ENCODE results near the gene KCNJ4.
A peak's percentile ranks its signal among the peaks of the same experiment; 100 is the strongest.

The KCNJ4 gene

DNA sequence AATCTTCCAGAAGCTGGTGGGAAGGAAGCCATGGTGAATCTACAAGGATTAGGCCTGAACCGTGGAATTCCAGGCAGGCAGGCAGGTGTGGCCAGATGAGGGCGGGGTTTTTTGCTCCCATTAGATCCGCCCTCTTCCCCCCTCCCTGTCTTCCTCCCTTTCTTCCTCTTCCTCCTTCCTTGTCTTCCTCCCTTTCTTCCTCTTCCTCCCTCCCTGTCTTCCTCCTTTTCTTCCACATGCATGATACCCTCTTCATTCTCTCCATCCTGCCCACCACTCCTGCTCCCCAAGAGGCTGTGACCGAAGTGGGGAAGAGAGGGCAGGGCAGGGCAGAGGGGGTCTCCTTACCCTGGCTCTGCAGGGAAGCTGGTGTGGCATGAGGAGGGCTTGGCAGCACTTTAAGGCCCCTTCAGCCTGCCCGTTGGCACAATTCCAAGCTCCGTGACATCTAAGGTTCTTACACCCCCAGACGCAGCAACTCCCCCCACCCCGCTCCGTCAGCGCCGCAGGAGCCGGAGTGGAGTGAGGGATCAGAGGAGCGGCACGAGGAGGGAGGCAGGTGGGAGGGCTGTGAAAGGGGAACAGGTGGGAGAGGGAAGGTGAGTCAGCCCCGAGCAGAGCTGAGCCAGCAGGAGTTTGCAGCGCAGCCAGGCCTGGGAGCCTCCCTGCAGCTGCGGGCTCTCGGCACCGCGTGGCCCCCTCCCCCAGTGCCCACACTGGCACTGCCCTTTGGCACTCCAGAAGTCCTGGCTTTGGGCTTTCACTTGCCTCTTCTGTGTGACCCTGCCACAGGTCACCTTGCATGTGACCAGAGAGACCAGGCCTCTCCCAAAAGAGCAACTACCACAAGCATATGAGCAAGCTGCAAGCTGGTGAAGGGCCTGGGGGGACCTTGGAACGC is 32.1 kb downstream of the KCNJ4 start:
- H3K14ac ChIP-seq (ENCODE audit: low read length): no peak overlapping the region
- H3K79me1 ChIP-seq (ENCODE audit: low read length): no peaks in the 10 kb centered on the region
- WGBS (ENCODE audit: extremely low coverage, insufficient coverage, insufficient read length): no CpG with 5 or more reads among the region's 21 CpGs
- H3K23ac ChIP-seq (ENCODE audit: low read length): no peak overlapping the region
- no peak overlapping the region for H2BK12ac ChIP-seq (ENCODE audit: low read length)
- no peaks in the 10 kb centered on the region for H3K79me2 ChIP-seq (ENCODE audit: control insufficient read depth, insufficient read depth, low read length, poor library complexity)
- H3K27me3 ChIP-seq (ENCODE audit: insufficient read depth, low read length): no peaks in the 10 kb centered on the region
- no peak overlapping the region for H2AK5ac ChIP-seq (ENCODE audit: low read length)
- no peak overlapping the region for H4K8ac ChIP-seq (ENCODE audit: low read depth, low read length)
- H2AFZ ChIP-seq (ENCODE audit: insufficient read depth, low read length, poor library complexity): no peak overlapping the region
- H3K4me3 ChIP-seq (ENCODE audit: low read depth, low read length): no peak overlapping the region
- DNase-seq: peak in 1 of 2 donors; percentile 10
- H3K4ac ChIP-seq (ENCODE audit: low read depth, low read length): no peak overlapping the region
- H3K9me3 ChIP-seq (ENCODE audit: insufficient read depth, low read depth, low read length): no peaks in the 10 kb centered on the region
- H3K4me1 ChIP-seq (ENCODE audit: control insufficient read depth in 1 of 2, insufficient read depth in 2 of 2, low read length in 2 of 2): no peaks in the 10 kb centered on the region
- no peak overlapping the region for H3K9ac ChIP-seq (ENCODE audit: low read length)
- H2BK5ac ChIP-seq (ENCODE audit: low read depth, low read length, poor library complexity): no peak overlapping the region
- H4K12ac ChIP-seq (ENCODE audit: low read depth, low read length): no peak overlapping the region
- no peak overlapping the region for H2BK120ac ChIP-seq (ENCODE audit: insufficient read depth, low read length, poor library complexity)
- no peak overlapping the region for H3K18ac ChIP-seq (ENCODE audit: low read length)
- H3K27ac ChIP-seq (ENCODE audit: low read depth, low read length): no peak overlapping the region
- H3K4me2 ChIP-seq (ENCODE audit: low read length): no peak overlapping the region
- no peak overlapping the region for H4K91ac ChIP-seq (ENCODE audit: low read depth, low read length)
- no peaks in the 10 kb centered on the region for H3K36me3 ChIP-seq (ENCODE audit: control insufficient read depth in 1 of 2, insufficient read depth in 2 of 2, low read length in 2 of 2)

DNA sequence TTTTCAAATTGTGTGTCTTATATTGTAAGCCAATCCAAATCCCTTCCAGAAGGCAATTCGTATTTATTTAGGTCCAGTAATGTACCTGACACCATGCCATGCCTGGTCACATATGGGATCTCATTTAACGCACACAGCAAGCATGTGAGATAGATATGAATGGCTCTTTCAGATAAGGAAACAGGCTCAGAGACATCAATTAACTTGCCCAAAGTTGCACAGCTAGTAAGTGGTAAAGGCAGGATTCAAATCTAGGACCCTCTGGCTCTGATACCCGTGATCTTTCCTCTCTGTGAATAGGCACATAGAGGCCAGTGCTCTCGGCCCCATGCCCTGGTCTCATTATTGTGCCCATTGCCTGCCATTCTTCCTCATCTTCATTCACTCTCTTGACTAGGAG is 34.3 kb downstream of the KCNJ4 start:
- Histone ChIP-seq H3K23ac (ENCODE audit: low read length) (no peak overlapping the region), H3K27me3 (ENCODE audit: insufficient read depth, low read length) (no peaks in the 10 kb centered on the region), H3K36me3 (ENCODE audit: control insufficient read depth in 1 of 2, insufficient read depth in 2 of 2, low read length in 2 of 2) (no peaks in the 10 kb centered on the region), H3K14ac (ENCODE audit: low read length) (no peak overlapping the region), H3K4me3 (ENCODE audit: low read depth, low read length) (no peak overlapping the region), H3K9me3 (ENCODE audit: insufficient read depth, low read depth, low read length) (no peaks in the 10 kb centered on the region), H3K4me2 (ENCODE audit: low read length) (no peak overlapping the region), H2BK5ac (ENCODE audit: low read depth, low read length, poor library complexity) (no peak overlapping the region), H3K4ac (ENCODE audit: low read depth, low read length) (no peak overlapping the region), H2AFZ (ENCODE audit: insufficient read depth, low read length, poor library complexity) (no peak overlapping the region), H3K27ac (ENCODE audit: low read depth, low read length) (no peak overlapping the region), H2BK12ac (ENCODE audit: low read length) (no peak overlapping the region), H2AK5ac (ENCODE audit: low read length) (no peak overlapping the region), H4K12ac (ENCODE audit: low read depth, low read length) (no peak overlapping the region), H3K4me1 (ENCODE audit: control insufficient read depth in 1 of 2, insufficient read depth in 2 of 2, low read length in 2 of 2) (no peaks in the 10 kb centered on the region), H4K91ac (ENCODE audit: low read depth, low read length) (no peak overlapping the region), H3K9ac (ENCODE audit: low read length) (no peak overlapping the region), H4K8ac (ENCODE audit: low read depth, low read length) (no peak overlapping the region), H2BK120ac (ENCODE audit: insufficient read depth, low read length, poor library complexity) (no peak overlapping the region), H3K79me1 (ENCODE audit: low read length) (no peaks in the 10 kb centered on the region), H3K79me2 (ENCODE audit: control insufficient read depth, insufficient read depth, low read length, poor library complexity) (no peaks in the 10 kb centered on the region), H3K18ac (ENCODE audit: low read length) (no peak overlapping the region)
- DNase-seq: no peak
- WGBS (ENCODE audit: extremely low coverage, insufficient coverage, insufficient read length): no CpG with 5 or more reads among the region's 4 CpGs

DNA sequence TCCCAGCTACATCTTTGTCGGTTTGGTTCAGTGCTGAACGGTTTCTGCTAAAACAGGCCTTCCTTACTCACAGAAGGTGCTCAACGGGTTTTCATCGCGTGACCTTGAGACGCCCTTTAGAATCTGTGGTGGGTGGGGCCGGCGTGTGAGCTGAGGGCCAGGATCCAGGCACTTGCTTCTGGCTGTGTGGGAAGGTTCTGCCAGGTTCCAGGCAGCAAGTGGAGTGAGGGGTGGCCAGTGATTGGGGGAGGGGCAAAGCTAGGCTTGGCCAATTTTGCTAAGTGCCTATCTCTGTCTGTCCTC is 35.2 kb downstream of the KCNJ4 start:
- H2AK5ac ChIP-seq (ENCODE audit: low read length): no peak overlapping the region
- no peak overlapping the region for H3K18ac ChIP-seq (ENCODE audit: low read length)
- no peak overlapping the region for H4K8ac ChIP-seq (ENCODE audit: low read depth, low read length)
- no peaks in the 10 kb centered on the region for H3K79me1 ChIP-seq (ENCODE audit: low read length)
- no peak overlapping the region for H2BK5ac ChIP-seq (ENCODE audit: low read depth, low read length, poor library complexity)
- H3K23ac ChIP-seq (ENCODE audit: low read length): no peak overlapping the region
- no peak overlapping the region for H4K12ac ChIP-seq (ENCODE audit: low read depth, low read length)
- no peak overlapping the region for H3K4me3 ChIP-seq (ENCODE audit: low read depth, low read length)
- no peak for DNase-seq
- H3K9me3 ChIP-seq (ENCODE audit: insufficient read depth, low read depth, low read length): no peaks in the 10 kb centered on the region
- no peaks in the 10 kb centered on the region for H3K79me2 ChIP-seq (ENCODE audit: control insufficient read depth, insufficient read depth, low read length, poor library complexity)
- no peak overlapping the region for H4K91ac ChIP-seq (ENCODE audit: low read depth, low read length)
- WGBS (ENCODE audit: extremely low coverage, insufficient coverage, insufficient read length): no CpG with 5 or more reads among the region's 8 CpGs
- H3K27ac ChIP-seq (ENCODE audit: low read depth, low read length): no peak overlapping the region
- H2BK120ac ChIP-seq (ENCODE audit: insufficient read depth, low read length, poor library complexity): no peak overlapping the region
- no peaks in the 10 kb centered on the region for H3K27me3 ChIP-seq (ENCODE audit: insufficient read depth, low read length)
- no peak overlapping the region for H2AFZ ChIP-seq (ENCODE audit: insufficient read depth, low read length, poor library complexity)
- no peaks in the 10 kb centered on the region for H3K36me3 ChIP-seq (ENCODE audit: control insufficient read depth in 1 of 2, insufficient read depth in 2 of 2, low read length in 2 of 2)
- no peak overlapping the region for H3K9ac ChIP-seq (ENCODE audit: low read length)
- H3K14ac ChIP-seq (ENCODE audit: low read length): no peak overlapping the region
- H2BK12ac ChIP-seq (ENCODE audit: low read length): no peak overlapping the region
- no peak overlapping the region for H3K4ac ChIP-seq (ENCODE audit: low read depth, low read length)
- H3K4me2 ChIP-seq (ENCODE audit: low read length): no peak overlapping the region
- H3K4me1 ChIP-seq (ENCODE audit: control insufficient read depth in 1 of 2, insufficient read depth in 2 of 2, low read length in 2 of 2): no peaks in the 10 kb centered on the region

DNA sequence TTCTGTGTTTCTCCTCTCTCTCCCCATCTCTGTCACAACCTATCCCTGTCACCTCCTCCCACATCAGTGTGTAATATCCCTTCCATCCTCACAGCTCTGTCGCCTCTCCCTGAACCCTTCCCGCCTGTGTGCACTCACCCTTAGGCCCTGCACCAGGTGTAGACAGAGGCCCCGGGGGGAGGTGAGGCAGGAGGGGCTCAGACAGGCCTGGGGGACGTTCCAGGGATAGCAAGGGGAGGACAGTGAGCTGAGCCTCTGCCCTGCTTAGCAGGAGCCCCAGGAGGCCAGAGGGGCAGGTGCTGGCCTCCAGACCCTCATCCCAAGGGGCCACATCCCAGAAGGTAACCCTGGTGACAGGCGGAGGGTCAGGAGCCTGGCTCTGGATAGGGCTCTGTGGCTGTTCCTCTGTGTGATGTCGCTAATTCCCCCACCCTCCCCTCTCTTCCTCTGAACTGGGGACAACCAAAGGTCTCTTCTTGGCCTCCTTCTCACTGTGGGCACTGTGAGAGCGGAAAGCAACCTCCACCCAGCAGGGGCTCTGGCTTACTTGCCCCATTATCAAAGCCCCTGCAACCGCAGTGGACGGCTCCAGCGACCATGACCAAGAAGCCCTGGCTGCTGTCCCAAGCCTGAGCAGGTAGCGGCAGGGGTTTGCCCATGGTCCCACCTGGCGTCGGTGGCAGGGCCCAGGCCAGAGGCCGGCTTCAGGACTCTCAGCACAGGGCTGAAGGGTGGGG is 35.7 kb downstream of the KCNJ4 start:
- H2AK5ac ChIP-seq (ENCODE audit: low read length): no peak overlapping the region

More for the DNA sequence above, 35.7 kb downstream of the KCNJ4 start:
- H2BK12ac ChIP-seq (ENCODE audit: low read length): no peak overlapping the region
- no peaks in the 10 kb centered on the region for H3K79me2 ChIP-seq (ENCODE audit: control insufficient read depth, insufficient read depth, low read length, poor library complexity)
- H3K4me3 ChIP-seq (ENCODE audit: low read depth, low read length): no peak overlapping the region
- H3K4me2 ChIP-seq (ENCODE audit: low read length): no peak overlapping the region
- no peak overlapping the region for H3K27ac ChIP-seq (ENCODE audit: low read depth, low read length)
- H3K23ac ChIP-seq (ENCODE audit: low read length): no peak overlapping the region
- H4K91ac ChIP-seq (ENCODE audit: low read depth, low read length): no peak overlapping the region
- H3K14ac ChIP-seq (ENCODE audit: low read length): no peak overlapping the region
- H3K4me1 ChIP-seq (ENCODE audit: control insufficient read depth in 1 of 2, insufficient read depth in 2 of 2, low read length in 2 of 2): no peaks in the 10 kb centered on the region
- no CpG with 5 or more reads among the region's 14 CpGs for WGBS (ENCODE audit: extremely low coverage, insufficient coverage, insufficient read length)
- H3K9me3 ChIP-seq (ENCODE audit: insufficient read depth, low read depth, low read length): no peaks in the 10 kb centered on the region
- no peak overlapping the region for H4K8ac ChIP-seq (ENCODE audit: low read depth, low read length)
- no peak for DNase-seq
- H3K36me3 ChIP-seq (ENCODE audit: control insufficient read depth in 1 of 2, insufficient read depth in 2 of 2, low read length in 2 of 2): no peaks in the 10 kb centered on the region
- H3K18ac ChIP-seq (ENCODE audit: low read length): no peak overlapping the region
- no peaks in the 10 kb centered on the region for H3K79me1 ChIP-seq (ENCODE audit: low read length)
- no peak overlapping the region for H3K4ac ChIP-seq (ENCODE audit: low read depth, low read length)
- H3K27me3 ChIP-seq (ENCODE audit: insufficient read depth, low read length): no peaks in the 10 kb centered on the region
- H4K12ac ChIP-seq (ENCODE audit: low read depth, low read length): no peak overlapping the region
- no peak overlapping the region for H3K9ac ChIP-seq (ENCODE audit: low read length)
- no peak overlapping the region for H2BK5ac ChIP-seq (ENCODE audit: low read depth, low read length, poor library complexity)
- H2AFZ ChIP-seq (ENCODE audit: insufficient read depth, low read length, poor library complexity): no peak overlapping the region
- no peak overlapping the region for H2BK120ac ChIP-seq (ENCODE audit: insufficient read depth, low read length, poor library complexity)

All from trophoblast cell (in vitro differentiated cells and primary cell).